NCI-H1417 treated with DMSO at 0.1 percent for 48 hours (cell line): Measurements from ENCODE around the gene IFNAR1.
"Not testable (repeated sequence)": the region's sequence is repeated elsewhere in the genome, so short reads cannot be mapped to it uniquely, and the experiment has no call there.

Experiments
- DNase-seq: peaks from one replicate; lab custom pipeline; 2025; lab: John Stamatoyannopoulos, UW

Gene IFNAR1

GRCh38 chr21:33348706-33349105, 23.9 kb downstream of the IFNAR1 start:
- DNase-seq = no peak

DNA sequence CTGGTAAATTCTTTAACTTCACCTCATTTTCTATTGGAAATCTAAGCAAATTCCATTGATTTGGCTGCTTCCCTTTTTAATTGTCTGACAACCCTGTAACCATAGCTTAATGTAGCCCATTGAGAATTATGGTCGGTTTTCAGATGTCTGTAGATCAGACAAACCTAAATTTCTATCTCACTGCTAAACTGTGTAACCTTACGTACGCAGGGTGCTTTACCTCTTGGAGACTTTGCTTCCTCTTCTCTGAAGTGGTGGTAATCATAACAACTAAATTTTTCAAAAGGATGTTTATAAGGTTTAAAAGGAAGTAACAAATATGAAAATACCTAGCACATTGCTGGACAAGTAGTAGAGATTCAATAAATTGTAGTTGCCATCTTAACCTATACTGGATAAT, 25.9 kb downstream of the IFNAR1 start:
- DNase-seq = no peak

- DNase-seq = no peak
These were observed 30.6 kb downstream of the IFNAR1 start for GRCh38 chr21:33355355-33355754.

DNA sequence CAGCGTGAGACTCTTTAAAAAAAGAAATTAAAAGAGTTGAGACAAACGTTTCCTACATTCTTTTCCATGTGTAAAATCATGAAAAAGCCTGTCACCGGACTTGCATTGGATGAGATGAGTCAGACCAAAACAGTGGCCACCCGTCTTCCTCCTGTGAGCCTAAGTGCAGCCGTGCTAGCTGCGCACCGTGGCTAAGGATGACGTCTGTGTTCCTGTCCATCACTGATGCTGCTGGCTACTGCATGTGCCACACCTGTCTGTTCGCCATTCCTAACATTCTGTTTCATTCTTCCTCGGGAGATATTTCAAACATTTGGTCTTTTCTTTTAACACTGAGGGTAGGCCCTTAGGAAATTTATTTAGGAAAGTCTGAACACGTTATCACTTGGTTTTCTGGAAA, 31.2 kb downstream of the IFNAR1 start:
- DNase-seq = no peak

DNA sequence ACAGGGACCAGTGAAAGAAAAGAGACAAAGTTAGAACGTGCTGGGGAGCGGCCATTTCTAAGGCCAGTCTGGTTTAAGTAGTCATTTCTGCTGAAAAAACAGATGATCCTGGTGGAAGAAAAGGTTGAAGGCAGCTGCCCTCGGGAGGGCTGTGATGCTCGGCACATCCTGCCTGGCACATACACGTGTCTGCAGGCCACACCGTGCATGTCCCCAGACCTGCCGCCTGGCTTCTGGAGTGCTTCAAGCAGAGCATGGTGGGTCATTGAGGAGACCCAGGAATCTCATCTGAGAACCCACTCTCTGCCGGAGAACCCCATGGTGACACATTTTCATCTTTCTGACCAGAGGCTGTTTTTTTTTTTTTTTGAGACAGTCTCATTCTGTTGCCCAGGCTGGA, 32.4 kb downstream of the IFNAR1 start:
- no peak for DNase-seq

- no peak for DNase-seq
These were observed 34.7 kb downstream of the IFNAR1 start for GRCh38 chr21:33359446-33359845.

DNA sequence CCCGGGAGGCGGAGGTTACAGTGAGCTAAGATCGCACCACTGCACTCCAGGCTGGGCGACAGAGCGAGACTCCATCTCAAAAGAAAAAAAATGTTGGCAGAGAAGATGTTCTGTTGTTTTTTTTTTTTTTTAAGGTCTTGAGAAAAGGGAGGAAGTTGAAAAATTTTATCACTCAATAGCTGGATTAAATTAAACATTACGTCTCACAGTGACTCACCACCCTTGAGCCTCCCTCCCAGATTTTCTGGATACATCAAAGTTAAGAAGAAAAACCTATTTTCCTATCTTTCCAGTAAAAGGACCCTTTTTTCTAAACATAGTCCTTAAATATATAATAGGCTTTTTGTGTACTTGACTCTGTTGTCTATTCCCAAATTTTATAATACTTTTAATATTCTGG, 35.5 kb downstream of the IFNAR1 start:
- DNase-seq = no peak

- DNase-seq = peak; percentile 53
These were observed 36.3 kb downstream of the IFNAR1 start for GRCh38 chr21:33360881-33361602.

DNA sequence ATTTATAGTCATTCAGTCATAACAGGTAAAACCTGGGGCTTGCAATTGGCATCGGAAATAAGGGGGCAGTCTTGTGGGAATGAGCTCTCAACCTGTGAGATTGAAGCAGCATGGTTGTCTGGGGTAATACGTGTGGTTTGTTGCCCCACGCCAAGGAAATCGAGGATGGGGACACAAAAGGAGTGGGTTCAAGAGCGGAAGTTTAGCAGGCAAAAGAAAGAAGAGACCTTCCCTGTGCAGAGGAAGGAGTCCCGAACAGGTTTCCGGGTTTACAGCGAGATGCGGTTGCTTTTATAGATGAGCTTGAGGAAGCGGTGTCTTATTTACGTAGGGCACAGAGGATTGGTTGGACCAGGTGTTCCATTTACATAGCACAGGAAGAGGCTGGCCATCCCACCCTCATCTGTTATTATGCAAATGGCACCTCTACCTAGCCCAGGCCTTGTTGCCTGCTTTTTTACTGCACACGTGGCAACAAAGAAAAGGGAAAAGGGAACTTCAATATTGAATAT, 37.3 kb downstream of the IFNAR1 start:
- peak; percentile 66 for DNase-seq

GRCh38 chr21:33363911-33364609, 39.3 kb downstream of the IFNAR1 start:
- not testable (repeated sequence) for DNase-seq

GRCh38 chr21:33364830-33365229, 40.1 kb downstream of the IFNAR1 start:
- DNase-seq = no peak

DNA sequence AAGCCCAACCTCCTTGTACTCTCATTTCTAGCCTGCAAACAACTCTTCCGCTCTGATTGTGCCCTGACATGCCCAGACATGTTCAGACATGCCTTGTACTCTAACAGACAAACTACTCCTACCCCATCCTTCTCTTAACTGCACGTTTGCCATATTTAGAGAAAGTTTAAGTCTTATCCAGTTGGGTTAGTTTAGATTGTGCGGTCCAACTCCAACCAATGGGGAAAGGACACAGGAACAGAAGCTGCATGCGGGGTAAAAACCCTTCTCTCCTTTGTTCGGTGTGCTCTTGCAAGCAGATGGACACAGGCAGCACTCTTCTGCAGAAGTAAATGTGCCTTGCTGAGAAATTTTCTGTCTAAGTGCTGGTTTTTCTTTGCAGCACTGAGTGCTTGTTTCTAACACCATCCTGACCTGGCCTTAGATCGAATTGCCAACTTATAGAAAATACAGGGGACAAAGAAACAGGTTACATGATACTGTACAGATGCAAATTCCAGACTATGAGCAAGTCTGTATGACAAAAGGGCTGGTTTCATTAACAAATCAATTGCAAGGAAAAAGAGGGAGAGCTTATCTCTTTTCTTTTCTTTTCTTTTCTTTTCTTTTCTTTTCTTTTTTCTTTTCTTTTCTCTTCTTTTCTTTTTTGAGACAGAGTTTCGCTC, 42.7 kb downstream of the IFNAR1 start:
- DNase-seq = no peak

DNA sequence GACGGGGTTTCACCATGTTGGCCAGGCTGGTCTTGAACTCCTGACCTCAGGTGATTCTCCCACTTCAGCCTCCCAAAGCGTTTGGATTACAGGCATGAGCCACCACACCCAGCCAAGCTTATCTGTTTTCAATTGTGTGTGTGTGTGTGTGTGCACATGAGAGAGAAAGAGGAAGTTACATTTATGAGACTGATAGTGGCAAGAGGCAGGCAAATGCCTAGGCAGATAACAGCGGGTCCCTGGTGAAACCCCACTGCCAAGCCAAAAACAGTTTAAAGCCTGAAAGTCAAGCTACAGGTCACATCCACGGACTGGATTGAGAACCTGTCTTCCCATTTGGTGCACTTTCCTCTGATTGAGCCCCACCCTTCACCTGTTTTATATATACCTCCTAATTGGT, 43.4 kb downstream of the IFNAR1 start:
- no peak for DNase-seq

GRCh38 chr21:33368576-33368975, 43.8 kb downstream of the IFNAR1 start:
- no peak for DNase-seq

DNA sequence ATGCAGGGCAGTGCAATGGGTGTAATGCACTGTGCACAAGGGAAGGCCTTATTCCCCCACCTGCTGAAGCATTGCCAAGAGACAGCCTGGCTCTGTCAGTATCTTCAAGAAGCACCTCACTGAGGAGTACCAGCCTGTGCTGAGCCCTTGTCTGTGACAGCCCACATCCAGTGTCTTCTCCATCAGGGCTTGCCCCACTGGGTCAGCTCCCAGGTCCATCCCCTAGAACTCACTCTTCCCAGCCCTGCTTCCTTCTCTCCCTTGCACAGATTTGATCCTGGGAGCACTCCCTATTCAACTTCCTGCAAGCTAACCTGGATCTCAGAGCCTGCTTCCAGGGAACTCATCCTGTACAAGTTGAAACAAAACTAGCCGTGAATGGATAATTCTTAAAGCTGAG, 44.8 kb downstream of the IFNAR1 start:
- DNase-seq = no peak

DNA sequence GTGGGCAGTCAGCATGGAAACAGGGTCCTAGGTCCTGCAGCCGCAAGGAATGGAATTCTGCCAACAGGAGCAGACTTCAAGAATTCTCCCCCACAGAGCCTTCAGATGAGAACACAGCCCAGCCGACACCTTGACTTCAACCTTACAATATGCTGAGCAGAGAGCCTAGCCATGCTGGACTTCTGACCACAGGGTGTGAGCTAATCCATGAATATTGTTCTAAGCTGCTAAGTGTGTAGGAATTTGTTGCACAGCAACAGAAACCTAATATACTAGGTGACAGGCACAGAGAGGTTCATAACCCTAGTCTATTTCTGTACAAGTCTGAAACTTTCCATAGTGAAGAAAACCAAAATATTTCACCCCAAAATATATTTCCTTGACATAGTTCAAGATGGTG, 45.5 kb downstream of the IFNAR1 start:
- DNase-seq = no peak

DNA sequence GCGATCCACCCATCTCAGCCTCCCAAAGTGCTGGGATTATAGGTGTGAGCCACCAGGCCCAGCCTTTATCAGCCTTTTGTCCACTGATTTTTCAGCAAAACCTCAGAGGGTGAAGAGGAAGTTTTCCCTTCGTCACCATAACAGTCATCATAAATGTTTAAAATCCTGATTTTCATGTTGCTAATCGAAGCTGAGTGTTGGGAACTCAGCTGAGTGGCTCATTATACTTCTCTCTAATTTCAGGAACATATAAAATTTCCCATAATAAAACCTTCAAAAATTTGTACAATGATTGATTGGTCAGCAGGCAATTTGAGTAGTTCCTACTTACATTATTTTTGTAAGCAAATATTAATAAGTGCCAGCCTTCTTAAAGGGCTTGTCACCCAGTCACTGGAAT, 46.6 kb downstream of the IFNAR1 start:
- DNase-seq = no peak

- no peak for DNase-seq
These were observed 47.8 kb downstream of the IFNAR1 start for GRCh38 chr21:33372582-33372981.

- no peak for DNase-seq
These were observed 48.7 kb downstream of the IFNAR1 start for GRCh38 chr21:33373451-33373850.

DNA sequence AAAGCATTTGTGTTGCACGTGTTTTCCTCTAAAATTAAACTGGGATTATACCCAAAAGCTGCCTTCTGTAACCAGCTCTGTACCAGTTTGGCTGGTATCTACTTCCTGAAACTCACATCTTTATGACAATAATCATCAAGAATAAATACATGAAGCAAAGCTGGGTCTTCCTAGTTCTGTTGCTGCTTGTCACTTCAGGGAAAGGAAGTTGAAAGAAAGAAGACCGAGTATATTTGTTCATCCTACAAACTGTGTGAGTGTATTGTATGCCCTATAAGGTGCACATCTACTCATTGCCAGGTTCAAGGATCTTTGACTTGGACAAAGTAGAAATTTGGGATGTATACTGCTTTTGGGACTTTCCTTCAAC, 49.3 kb downstream of the IFNAR1 start:
- no peak for DNase-seq

DNA sequence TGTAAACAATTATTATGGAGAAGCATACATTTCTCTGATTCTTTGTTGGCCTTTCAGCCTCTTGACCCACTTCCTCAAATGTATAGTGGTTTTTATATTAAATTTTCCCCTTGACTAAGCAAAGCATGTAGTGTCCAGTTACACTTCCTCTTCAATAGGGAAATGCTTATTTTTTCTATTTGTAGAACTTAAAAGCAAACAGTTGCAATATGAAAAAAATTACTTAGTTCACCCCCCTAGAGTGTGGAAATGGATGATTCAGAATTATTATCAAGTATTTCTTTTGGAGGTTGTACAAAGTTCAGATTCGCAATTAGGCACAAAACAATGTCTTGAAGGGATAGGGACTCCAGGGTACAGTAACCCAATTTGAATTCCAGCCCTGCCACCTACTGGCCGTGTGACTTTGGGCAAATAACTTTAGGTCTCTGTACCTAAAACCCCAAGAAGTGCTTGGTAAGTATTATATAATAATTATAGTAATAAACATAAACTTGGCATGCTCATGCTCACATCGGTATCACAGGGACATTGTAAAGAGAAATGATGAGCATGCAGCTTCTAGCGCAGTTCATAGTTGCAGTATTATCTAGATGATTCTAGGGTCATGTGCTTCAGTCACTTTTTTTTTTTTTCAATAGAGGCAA, 49.8 kb downstream of the IFNAR1 start:
- DNase-seq = no peak

DNA sequence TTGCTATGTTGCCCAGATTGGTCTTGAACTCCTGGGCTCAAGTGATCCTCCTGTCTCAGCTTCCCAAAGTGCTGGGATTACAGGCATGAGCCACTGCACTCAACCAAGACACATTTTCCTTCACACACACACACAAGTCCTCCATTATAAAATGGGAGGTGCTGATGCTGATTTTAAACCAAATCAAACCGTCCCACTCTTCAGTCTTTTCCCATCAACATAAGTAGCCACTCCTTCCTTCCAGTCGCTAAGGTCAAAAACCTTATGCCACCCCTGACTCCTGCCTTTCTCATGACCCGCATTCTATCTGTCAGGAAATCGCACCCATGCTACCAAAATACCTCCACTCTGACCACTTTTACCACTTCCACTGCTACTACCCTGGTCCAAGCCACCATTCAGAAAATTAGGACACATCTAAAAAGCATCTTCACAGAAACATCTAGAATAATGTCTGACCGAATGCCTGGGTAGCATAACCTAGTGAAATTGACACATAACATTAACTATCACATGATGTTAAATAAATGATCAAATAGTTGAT, 50.4 kb downstream of the IFNAR1 start:
- DNase-seq = no peak
